ENCODE measurements around the gene FOXL2. TPM values are rescaled to one million over a fixed set of nuclear protein-coding genes. Genes with fewer than 3 reads are reported as not detected.

FOXL2 gene
- polyA plus RNA-seq, 5 donors, result not detected

Other genes starting within 250 kb of the FOXL2 start
- 10 to 100 TPM; 11.0 to 16.1 (median 15.0) TPM for gene PIK3CB, start 112.2 kb downstream of the FOXL2 start, polyA plus RNA-seq (ENCODE audit: insufficient read depth in 1 of 5, insufficient read length in 5 of 5, low replicate concordance in 1 of 5)
- gene FOXL2NB, start 80 bp upstream of the FOXL2 start, polyA plus RNA-seq (ENCODE audit: insufficient read depth in 1 of 5, insufficient read length in 5 of 5, low replicate concordance in 1 of 5), result under 1 TPM in 4 of 5 donors, not detected in 1; 0.04 to 0.08 (median 0.05) TPM
- not detected for gene PRR23A, start 59.1 kb upstream of the FOXL2 start, polyA plus RNA-seq (ENCODE audit: insufficient read depth in 1 of 5, insufficient read length in 5 of 5, low replicate concordance in 1 of 5)
- gene PRR23B, start 73.8 kb upstream of the FOXL2 start, polyA plus RNA-seq (ENCODE audit: insufficient read depth in 1 of 5, insufficient read length in 5 of 5, low replicate concordance in 1 of 5), result not detected
- under 1 TPM in 3 of 5 donors, not detected in 2; 0.06 TPM for gene PRR23C, start 97.8 kb upstream of the FOXL2 start, polyA plus RNA-seq (ENCODE audit: insufficient read depth in 1 of 5, insufficient read length in 5 of 5, low replicate concordance in 1 of 5)

Measured in right lung (tissue), 5 donors.